A673 (cell line): Measurements from ENCODE around the gene PSMC5. TPM values are rescaled to one million over a fixed set of nuclear protein-coding genes. Genes with fewer than 3 reads are reported as not detected.
A peak's percentile ranks its signal among the peaks of the same experiment; 100 is the strongest.

Experiments used
- BruUV-seq: library from RNA; stranded (reverse); fragments of 400-500 nt; replicated peaks from 2 replicates; lab custom pipeline; 2021; lab: Mats Ljungman, UMichigan
- CTCF ChIA-PET: fragments of 300-600 bp; sonication (Branson Sonifier 250); formaldehyde crosslinking; loops from one replicate; lab custom pipeline; 2022; ENCODE audit warnings: antibody characterized with exemption; lab: Charles Lee
- POLR2A ChIA-PET: fragments of 300-600 bp; sonication (Branson Sonifier 250); formaldehyde crosslinking; loops from one replicate; lab custom pipeline; 2022; ENCODE audit warnings: antibody characterized with exemption; ENCODE audit not compliant: low non-redundant PET; lab: Charles Lee
- DNase-seq: peaks from one replicate; pipeline ENCODE4 v3.0.0-alpha.2; 2015; ENCODE audit warnings: low spot score
- H3K27ac ChIP-seq: fragments of 200-600 bp; sonication (generic); 2 replicates; pipeline ENCODE4 v1.5.1; 2016; ENCODE audit warnings: mixed run types, low read depth, mild to moderate bottlenecking, mixed read lengths, antibody characterized with exemption, low read length; ENCODE audit not compliant: poor library complexity, severe bottlenecking
- H3K27me3 ChIP-seq: fragments of 200-600 bp; sonication (generic); replicated peaks from 2 replicates; pipeline ENCODE4 v1.6.1; 2017; ENCODE audit warnings: mixed run types, low read depth, mild to moderate bottlenecking, mixed read lengths, antibody characterized with exemption, low read length; ENCODE audit not compliant: insufficient read depth, poor library complexity
- H3K36me3 ChIP-seq: fragments of 200-600 bp; sonication (generic); 2 replicates; pipeline ENCODE4 v1.6.1; 2016; ENCODE audit warnings: mixed run types, mild to moderate bottlenecking, mixed read lengths, antibody characterized with exemption, low read length; ENCODE audit not compliant: insufficient read depth, poor library complexity, severe bottlenecking
- H3K4me1 ChIP-seq: fragments of 200-600 bp; sonication (generic); 2 replicates; pipeline ENCODE4 v1.6.1; 2017; ENCODE audit warnings: mixed run types, mild to moderate bottlenecking, mixed read lengths, antibody characterized with exemption, low read length; ENCODE audit not compliant: insufficient read depth, poor library complexity, severe bottlenecking
- H3K4me3 ChIP-seq: fragments of 200-600 bp; sonication (generic); 2 replicates; pipeline ENCODE4 v1.5.1; 2016; ENCODE audit warnings: low read depth, mixed run types, mild to moderate bottlenecking, mixed read lengths, low read length; ENCODE audit not compliant: poor library complexity, severe bottlenecking
- H3K9me3 ChIP-seq: fragments of 200-600 bp; sonication (generic); 2 replicates; pipeline ENCODE4 v1.6.1; 2016; ENCODE audit warnings: mixed run types, low read depth, mild to moderate bottlenecking, mixed read lengths, antibody characterized with exemption, low read length; ENCODE audit not compliant: poor library complexity, severe bottlenecking
- EZH2 ChIP-seq: fragments of 200-600 bp; sonication (generic); IDR thresholded peaks from 2 replicates; pipeline ENCODE4 v1.6.1; 2017; ENCODE audit warnings: borderline replicate concordance, low read depth, mild to moderate bottlenecking, mixed read lengths, antibody characterized with exemption, low read length; ENCODE audit not compliant: poor library complexity, severe bottlenecking
- intact Hi-C: fragments of 100-400 bp; cut with micrococcal nuclease; formaldehyde crosslinking; loops from one replicate; pipeline ENCODE4 v1.10.0; 2022; ENCODE audit not compliant: unreplicated experiment
- total RNA-seq: library from RNA; stranded (reverse); gene quantifications from 2 replicates; pipeline ENCODE4 v1.2.3, GENCODE V29; 2021
- TF ChIP-seq, protein P1 (sequence below): fragments of 300-800, 200-600 bp; sonication (generic); conservative IDR thresholded peaks from 2 replicates; pipeline ENCODE4 v1.5.1; 2017; ENCODE audit warnings: low read depth, mild to moderate bottlenecking, antibody characterized with exemption, low read length, moderate library complexity, mixed read lengths

The PSMC5 gene
- total RNA-seq, 1 experiment from 2014 or later, result 302 TPM

DNA sequence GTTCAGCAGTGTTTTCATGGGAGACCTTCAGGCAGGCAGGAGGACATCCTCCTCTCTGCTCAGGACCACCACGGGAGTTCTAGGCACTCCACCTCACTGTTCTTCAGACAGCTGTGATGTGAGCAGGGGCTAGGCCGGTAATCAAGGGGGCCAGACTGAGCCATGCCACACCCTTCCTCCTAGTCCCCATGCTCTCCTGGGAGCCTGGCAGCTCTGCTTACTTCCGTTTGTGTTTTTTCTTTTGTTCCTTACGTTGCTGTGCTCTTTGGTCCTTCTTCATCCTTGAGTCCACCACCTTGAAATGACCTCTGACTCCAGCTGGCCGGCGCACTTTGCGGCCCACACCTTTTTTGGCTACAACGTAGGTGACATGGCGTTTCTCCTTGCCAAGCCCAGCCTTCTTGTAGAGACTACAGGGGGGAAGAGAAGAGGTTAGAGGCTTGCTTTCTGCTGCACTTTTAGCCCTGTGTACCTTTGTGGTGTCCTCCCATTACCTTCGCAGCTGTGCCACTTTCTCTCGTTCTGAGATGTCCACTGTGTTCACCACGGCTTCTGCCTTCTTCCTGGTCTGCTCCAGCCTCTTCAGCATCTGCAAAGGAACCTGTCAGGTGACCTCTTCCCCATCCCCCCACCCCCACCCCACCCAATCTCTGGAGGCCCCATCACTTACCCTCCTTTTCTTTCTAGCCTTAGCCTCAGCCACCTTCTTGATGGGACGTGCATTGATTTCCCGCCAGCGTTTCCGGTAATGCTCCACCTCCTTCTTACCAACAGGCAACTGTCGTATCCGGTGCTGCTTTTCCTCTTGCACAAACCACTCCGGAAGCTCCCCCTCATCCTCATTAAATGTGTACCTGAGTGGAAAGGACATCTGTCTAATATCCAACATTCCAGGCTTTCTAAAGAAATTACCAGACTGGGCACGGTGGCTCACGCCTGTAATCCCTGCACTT lies 7.4 kb upstream of the PSMC5 start:
- POLR2A ChIA-PET, result no interaction called here

DNA sequence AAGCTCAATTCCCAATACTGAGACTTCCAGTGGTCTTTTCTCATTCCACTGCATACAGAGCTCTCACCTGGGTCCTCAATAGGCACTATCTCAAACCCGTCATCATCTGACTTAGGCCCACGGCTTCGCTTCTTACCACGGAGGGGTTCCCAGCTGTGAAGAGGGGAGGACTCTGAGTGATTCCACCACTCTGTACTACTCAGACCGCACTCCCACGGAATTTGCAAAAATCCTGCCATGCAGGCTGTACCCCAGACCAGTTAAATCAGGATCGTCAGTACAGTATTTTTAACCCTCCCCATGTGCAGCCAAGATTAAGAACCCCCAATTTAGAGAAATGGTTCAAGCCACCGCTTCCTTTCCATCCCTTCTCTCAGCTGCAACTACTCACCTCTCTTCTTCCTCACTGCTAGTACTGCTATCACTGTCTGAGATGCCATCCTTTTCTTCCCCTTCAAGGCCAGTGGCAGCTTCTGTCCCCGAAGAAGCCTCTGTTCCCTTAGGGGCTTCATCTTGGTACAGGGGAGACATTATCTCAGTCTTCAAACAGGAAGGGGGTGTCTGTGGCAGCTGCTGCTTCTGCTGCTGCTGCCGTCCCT lies 6.2 kb upstream of the PSMC5 start:
- CTCF ChIA-PET, result no interaction called here
- POLR2A ChIA-PET, result no interaction called here
- no peak for DNase-seq
- TF ChIP-seq EZH2, result no peak
- TF ChIP-seq, protein P1, sequence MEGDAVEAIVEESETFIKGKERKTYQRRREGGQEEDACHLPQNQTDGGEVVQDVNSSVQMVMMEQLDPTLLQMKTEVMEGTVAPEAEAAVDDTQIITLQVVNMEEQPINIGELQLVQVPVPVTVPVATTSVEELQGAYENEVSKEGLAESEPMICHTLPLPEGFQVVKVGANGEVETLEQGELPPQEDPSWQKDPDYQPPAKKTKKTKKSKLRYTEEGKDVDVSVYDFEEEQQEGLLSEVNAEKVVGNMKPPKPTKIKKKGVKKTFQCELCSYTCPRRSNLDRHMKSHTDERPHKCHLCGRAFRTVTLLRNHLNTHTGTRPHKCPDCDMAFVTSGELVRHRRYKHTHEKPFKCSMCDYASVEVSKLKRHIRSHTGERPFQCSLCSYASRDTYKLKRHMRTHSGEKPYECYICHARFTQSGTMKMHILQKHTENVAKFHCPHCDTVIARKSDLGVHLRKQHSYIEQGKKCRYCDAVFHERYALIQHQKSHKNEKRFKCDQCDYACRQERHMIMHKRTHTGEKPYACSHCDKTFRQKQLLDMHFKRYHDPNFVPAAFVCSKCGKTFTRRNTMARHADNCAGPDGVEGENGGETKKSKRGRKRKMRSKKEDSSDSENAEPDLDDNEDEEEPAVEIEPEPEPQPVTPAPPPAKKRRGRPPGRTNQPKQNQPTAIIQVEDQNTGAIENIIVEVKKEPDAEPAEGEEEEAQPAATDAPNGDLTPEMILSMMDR, result no peak
- Histone ChIP-seq H3K4me3 (no peak overlapping the region), H3K9me3 (no peaks in the 10 kb centered on the region), H3K27ac (no peak overlapping the region), H3K4me1 (no peaks in the 10 kb centered on the region), H3K27me3 (no peaks in the 10 kb centered on the region), H3K36me3 (peaks cover 96% of the 10 kb centered on the region)
- no TSS peak for BruUV-seq
- intact Hi-C loops, result no loop called here

More for the DNA sequence above, 7.4 kb upstream of the PSMC5 start:
- CTCF ChIA-PET, result no interaction called here
- peaks cover 99% of the 10 kb centered on the region for H3K36me3 ChIP-seq
- TF ChIP-seq, protein P1, result no peak
- no peak for TF ChIP-seq EZH2
- no peak overlapping the region for H3K4me3 ChIP-seq
- H3K27me3 ChIP-seq, result no peaks in the 10 kb centered on the region
- no peak for DNase-seq
- intact Hi-C loops, result loop anchor here (5.0 kb wide), 1 partner anchor 38 kb away; no protein-coding TSS in a partner anchor
- no peak overlapping the region for H3K27ac ChIP-seq
- BruUV-seq, result TSS peak; percentile 86
- H3K4me1 ChIP-seq, result no peaks in the 10 kb centered on the region
- H3K9me3 ChIP-seq, result no peaks in the 10 kb centered on the region

DNA sequence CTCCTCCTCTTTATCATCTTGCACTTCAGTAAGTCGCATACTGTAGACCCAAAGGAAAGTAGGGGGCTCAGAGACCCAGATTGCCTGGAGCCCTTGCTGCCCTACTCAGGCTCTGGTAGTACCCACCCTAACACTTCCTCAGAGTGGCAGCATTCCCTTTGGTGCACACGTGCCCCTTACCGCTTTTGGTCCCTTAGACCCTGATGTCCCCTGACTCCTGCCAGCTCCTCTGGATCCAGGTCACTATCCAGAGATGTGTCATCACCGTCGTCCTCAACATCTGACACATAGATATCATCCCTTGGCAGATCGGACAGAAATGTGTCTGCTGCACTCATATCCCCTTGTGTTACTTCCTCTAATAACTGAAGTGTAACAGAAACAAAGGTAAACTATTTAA lies 5.4 kb upstream of the PSMC5 start:
- no peak for DNase-seq
- H3K4me3 ChIP-seq, result no peak overlapping the region
- H3K4me1 ChIP-seq, result no peaks in the 10 kb centered on the region
- no TSS peak for BruUV-seq
- no peaks in the 10 kb centered on the region for H3K27me3 ChIP-seq
- peaks cover 88% of the 10 kb centered on the region for H3K36me3 ChIP-seq
- H3K27ac ChIP-seq, result no peak overlapping the region
- CTCF ChIA-PET, result no interaction called here
- intact Hi-C loops, result no loop called here
- no peaks in the 10 kb centered on the region for H3K9me3 ChIP-seq
- POLR2A ChIA-PET, result no interaction called here
- TF ChIP-seq EZH2, result no peak
- TF ChIP-seq, protein P1, result no peak
